Common myeloid progenitor, CD34-positive (primary cell): ENCODE measurements around the gene CDH4.

Experiments used
- CTCF ChIA-PET: fragments of 350-600 bp; sonication (Branson Sonifier 250); formaldehyde crosslinking; loops from one replicate; lab custom pipeline; 2021; ENCODE audit warnings: antibody characterized with exemption; lab: Charles Lee
- POLR2A ChIA-PET: fragments of 350-600 bp; sonication (Branson Sonifier 250); formaldehyde crosslinking; loops from one replicate; lab custom pipeline; 2021; ENCODE audit warnings: antibody characterized with exemption; lab: Charles Lee
- DNase-seq, 3 donors: peaks; one replicate each; pipeline versions ENCODE4 v3.0.0 to v3.0.0-alpha.2; 2013
- H3K27ac ChIP-seq, 2 experiments: 1 replicate in 1 of 2; 2 replicates in 1 of 2; pipeline ENCODE4 v1.7.0; 2013; ENCODE audit warnings: inconsistent platforms in 2 of 2, low read length in 2 of 2, mild to moderate bottlenecking in 2 of 2, low read depth in 1 of 2, moderate library complexity in 1 of 2; ENCODE audit not compliant: severe bottlenecking in 2 of 2, insufficient read depth in 1 of 2, poor library complexity in 1 of 2
- H3K27me3 ChIP-seq, 5 experiments: replicated peaks in 2 of 5; 1 replicate in 3 of 5; 2 replicates in 2 of 5; pipeline versions ENCODE4 v1.6.1 to v1.7.0; 2013; ENCODE audit warnings: low read length in 4 of 5, mild to moderate bottlenecking in 2 of 5, moderate library complexity in 2 of 5, inconsistent platforms in 1 of 5; ENCODE audit not compliant: insufficient read depth in 5 of 5, control insufficient read depth in 4 of 5
- H3K36me3 ChIP-seq, 4 experiments: 1 replicate in 2 of 4; 2 replicates in 2 of 4; pipeline versions ENCODE4 v1.6.1 to v1.7.0; 2013; ENCODE audit warnings: low read length in 3 of 4, control low read depth in 1 of 4, mild to moderate bottlenecking in 1 of 4; ENCODE audit not compliant: control insufficient read depth in 4 of 4, insufficient read depth in 4 of 4
- H3K4me1 ChIP-seq, 4 experiments: 1 replicate in 3 of 4; 2 replicates in 1 of 4; pipeline versions ENCODE4 v1.6.1 to v1.7.1; 2013; ENCODE audit warnings: low read length in 3 of 4, mild to moderate bottlenecking in 3 of 4, control low read depth in 1 of 4, inconsistent platforms in 1 of 4, moderate library complexity in 1 of 4; ENCODE audit not compliant: control insufficient read depth in 4 of 4, insufficient read depth in 4 of 4; ENCODE audit errors: control extremely low read depth in 1 of 4
- H3K4me3 ChIP-seq, 7 experiments: 1 replicate in 4 of 7; 2 replicates in 3 of 7; pipeline versions ENCODE4 v1.5.1 to v1.7.0; 2013; ENCODE audit warnings: mild to moderate bottlenecking in 7 of 7, low read length in 6 of 7, moderate library complexity in 6 of 7, inconsistent platforms in 2 of 7, low read depth in 2 of 7, control low read depth in 1 of 7; ENCODE audit not compliant: insufficient read depth in 4 of 7, control insufficient read depth in 1 of 7; ENCODE audit errors: extremely low read depth in 1 of 7
- H3K9me3 ChIP-seq, 5 experiments: 1 replicate in 4 of 5; 2 replicates in 1 of 5; pipeline versions ENCODE4 v1.6.1 to v1.7.1; 2013; ENCODE audit warnings: low read length in 4 of 5, mild to moderate bottlenecking in 2 of 5, inconsistent platforms in 1 of 5, low read depth in 1 of 5, moderate library complexity in 1 of 5; ENCODE audit not compliant: control insufficient read depth in 4 of 5, insufficient read depth in 2 of 5; ENCODE audit errors: control extremely low read depth in 1 of 5
- WGBS: methylation state at CpG from one replicate; pipeline ENCODE4 v1.1.5; 2013; ENCODE audit not compliant: insufficient coverage; 5-methylcytosine and 5-hydroxymethylcytosine counted together

Gene CDH4

GRCh38 chr20:61441537-61441936 lies 189.5 kb downstream of the CDH4 start:
- Histone ChIP-seq H3K4me3 (no peak overlapping the region), H3K27ac (no peak overlapping the region), H3K36me3 (no peaks in the 10 kb centered on the region), H3K4me1 (peaks cover 0 to 9% (median 0%) of the 10 kb centered on the region in 4 experiments), H3K9me3 (peaks cover 0 to 10% (median 0%) of the 10 kb centered on the region in 5 experiments), H3K27me3 (peaks cover 0 to 16% (median 6%) of the 10 kb centered on the region in 5 experiments)
- no peak for DNase-seq
- CTCF ChIA-PET = no interaction called here
- POLR2A ChIA-PET = no interaction called here
- 97% methylated on average over 3 of the region's 5 CpGs for WGBS

GRCh38 chr20:61442075-61442670 lies 190.1 kb downstream of the CDH4 start:
- Histone ChIP-seq H3K9me3 (peaks cover 0 to 7% (median 0%) of the 10 kb centered on the region in 5 experiments), H3K4me1 (peaks cover 0 to 4% (median 0%) of the 10 kb centered on the region in 4 experiments), H3K27me3 (peaks cover 0 to 10% (median 6%) of the 10 kb centered on the region in 5 experiments), H3K27ac (no peak overlapping the region), H3K36me3 (no peaks in the 10 kb centered on the region), H3K4me3 (no peak overlapping the region)
- 67% methylated on average over 10 of the region's 13 CpGs for WGBS
- ChIA-PET CTCF (no interaction called here), POLR2A (no interaction called here)
- DNase-seq = no peak

- POLR2A ChIA-PET = no interaction called here
- CTCF ChIA-PET = no interaction called here
Measured at GRCh38 chr20:61442718-61443117, 190.7 kb downstream of the CDH4 start.

GRCh38 chr20:61443443-61444126 lies 191.5 kb downstream of the CDH4 start:
- Histone ChIP-seq H3K36me3 (no peaks in the 10 kb centered on the region), H3K4me3 (no peak overlapping the region), H3K4me1 (no peaks in the 10 kb centered on the region), H3K27ac (no peak overlapping the region), H3K9me3 (peaks cover 0 to 7% (median 0%) of the 10 kb centered on the region in 5 experiments), H3K27me3 (peaks cover 0 to 4% (median 2%) of the 10 kb centered on the region in 5 experiments)
- 94% methylated on average over 4 of the region's 12 CpGs for WGBS
- CTCF ChIA-PET = no interaction called here
- no peak for DNase-seq
- POLR2A ChIA-PET = no interaction called here

More at GRCh38 chr20:61442718-61443117, 190.7 kb downstream of the CDH4 start:
- Histone ChIP-seq H3K27ac (no peak overlapping the region), H3K9me3 (peaks cover 0 to 7% (median 0%) of the 10 kb centered on the region in 5 experiments), H3K27me3 (peaks cover 0 to 7% (median 2%) of the 10 kb centered on the region in 5 experiments), H3K36me3 (no peaks in the 10 kb centered on the region), H3K4me1 (no peaks in the 10 kb centered on the region), H3K4me3 (no peak overlapping the region)
- no peak for DNase-seq
- 42% methylated on average over 5 of the region's 6 CpGs for WGBS

- Histone ChIP-seq H3K4me3 (no peak overlapping the region), H3K27me3 (peaks cover 0 to 3% (median 0%) of the 10 kb centered on the region in 5 experiments), H3K36me3 (no peaks in the 10 kb centered on the region), H3K27ac (no peak overlapping the region), H3K4me1 (no peaks in the 10 kb centered on the region), H3K9me3 (peaks cover 0 to 4% (median 0%) of the 10 kb centered on the region in 5 experiments)
- ChIA-PET POLR2A (no interaction called here), CTCF (no interaction called here)
- 86% methylated on average over 4 of the region's 5 CpGs for WGBS
- DNase-seq = no peak
Measured at GRCh38 chr20:61444637-61445036, 192.6 kb downstream of the CDH4 start.

- DNase-seq = no peak
- ChIA-PET CTCF (no interaction called here), POLR2A (no interaction called here)
- no peaks in the 10 kb centered on the region for H3K36me3 ChIP-seq
- no peak overlapping the region for H3K27ac ChIP-seq
- H3K4me1 ChIP-seq = no peaks in the 10 kb centered on the region
- H3K4me3 ChIP-seq = no peak overlapping the region
- H3K27me3 ChIP-seq = peaks cover 0 to 3% (median 0%) of the 10 kb centered on the region in 5 experiments
- H3K9me3 ChIP-seq = peaks cover 0 to 8% (median 0%) of the 10 kb centered on the region in 5 experiments
- 72% methylated on average over 5 of the region's 6 CpGs for WGBS
Measured at GRCh38 chr20:61445138-61445537, 193.1 kb downstream of the CDH4 start.

- Histone ChIP-seq H3K9me3 (peaks cover 0 to 8% (median 0%) of the 10 kb centered on the region in 5 experiments), H3K27ac (no peak overlapping the region), H3K4me1 (no peaks in the 10 kb centered on the region), H3K4me3 (no peak overlapping the region), H3K36me3 (no peaks in the 10 kb centered on the region), H3K27me3 (peaks cover 0 to 3% (median 0%) of the 10 kb centered on the region in 5 experiments)
- 96% methylated on average over 10 of the region's 10 CpGs for WGBS
- POLR2A ChIA-PET = no interaction called here
- DNase-seq = no peak
- CTCF ChIA-PET = no interaction called here
Measured at GRCh38 chr20:61445741-61446140, 193.7 kb downstream of the CDH4 start.
